Middle frontal gyrus (tissue), 1 donor: Measurements from ENCODE around the gene MBD4.
"Not testable (repeated sequence)": the region's sequence is repeated elsewhere in the genome, so short reads cannot be mapped to it uniquely, and the experiment has no call there.

ENCODE experiments used
- DNase-seq: peaks from one replicate; pipeline ENCODE4 v3.0.0-alpha.2; 2015; ENCODE audit warnings: low spot score; ENCODE audit errors: extremely low spot score

Gene MBD4

DNA sequence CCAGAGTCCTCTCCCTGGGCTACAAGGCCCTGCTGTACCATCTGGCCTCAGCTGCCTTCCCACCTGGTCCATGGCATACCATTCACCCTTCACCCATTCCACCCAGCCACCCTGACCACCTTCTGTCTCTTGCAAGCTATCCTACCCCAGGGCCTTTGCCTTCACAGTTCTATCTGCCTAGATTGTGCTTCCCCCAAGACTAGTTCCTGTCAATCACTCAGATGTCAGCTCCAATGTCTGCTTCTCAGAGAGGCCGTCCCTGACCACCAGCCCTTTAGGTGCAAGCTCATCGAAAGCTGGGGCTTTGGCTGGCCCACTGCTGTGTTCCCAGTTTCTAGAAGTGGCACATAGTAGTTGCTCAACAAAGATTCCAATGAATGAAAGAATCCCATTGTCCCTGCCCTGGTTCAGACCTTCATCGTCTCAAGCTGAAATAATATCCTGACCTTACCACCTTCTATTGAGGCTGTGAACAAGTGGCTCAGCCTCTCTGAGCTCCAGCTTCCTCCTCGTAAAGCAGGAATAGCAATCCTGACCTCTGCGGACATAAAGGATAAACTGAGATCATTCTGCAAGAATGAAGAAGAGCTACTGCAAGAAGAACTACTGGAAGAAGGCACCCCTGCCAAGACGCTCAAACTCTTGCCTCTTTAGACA is 27.1 kb downstream of the MBD4 start:
- no peak for DNase-seq

DNA sequence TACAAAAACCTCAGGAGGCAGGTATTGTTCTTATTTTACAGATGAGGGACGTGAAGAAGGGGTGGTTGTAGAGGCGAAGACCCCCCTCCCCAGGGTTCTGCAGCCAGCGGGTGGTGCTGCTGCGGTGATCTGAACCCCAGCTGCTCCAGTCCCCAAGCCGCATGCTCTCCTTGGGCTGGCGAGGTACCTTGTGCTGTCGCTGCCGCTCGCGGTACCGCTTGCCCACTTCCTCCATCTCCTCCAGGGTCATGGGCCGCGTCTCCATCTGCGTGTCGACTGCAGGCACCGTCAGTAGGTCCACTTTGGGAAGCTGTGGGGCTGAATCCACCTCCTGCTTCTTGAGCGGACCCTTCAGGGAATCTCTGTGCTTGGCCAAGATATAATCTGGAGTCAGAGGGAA is 28.8 kb downstream of the MBD4 start:
- no peak for DNase-seq

DNA sequence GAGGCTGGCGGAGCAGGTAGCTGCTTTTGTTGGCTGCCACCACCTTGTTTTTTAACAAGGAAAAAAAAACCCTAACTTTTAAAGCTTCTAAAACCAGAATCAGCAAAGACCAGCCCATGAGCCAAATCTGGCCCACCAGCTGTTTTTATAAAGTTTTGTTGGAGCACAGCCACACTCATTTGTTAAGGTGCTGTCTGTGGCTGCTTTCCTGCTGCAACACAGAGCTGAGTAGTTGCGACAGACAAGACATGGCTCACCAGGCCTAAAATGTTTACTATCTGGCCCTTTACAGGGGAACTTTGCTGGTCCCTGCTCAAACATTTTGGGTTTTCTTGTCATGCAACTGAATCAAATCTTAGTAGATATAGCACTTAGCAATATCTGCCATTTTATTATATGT is 30.2 kb downstream of the MBD4 start:
- no peak for DNase-seq

DNA sequence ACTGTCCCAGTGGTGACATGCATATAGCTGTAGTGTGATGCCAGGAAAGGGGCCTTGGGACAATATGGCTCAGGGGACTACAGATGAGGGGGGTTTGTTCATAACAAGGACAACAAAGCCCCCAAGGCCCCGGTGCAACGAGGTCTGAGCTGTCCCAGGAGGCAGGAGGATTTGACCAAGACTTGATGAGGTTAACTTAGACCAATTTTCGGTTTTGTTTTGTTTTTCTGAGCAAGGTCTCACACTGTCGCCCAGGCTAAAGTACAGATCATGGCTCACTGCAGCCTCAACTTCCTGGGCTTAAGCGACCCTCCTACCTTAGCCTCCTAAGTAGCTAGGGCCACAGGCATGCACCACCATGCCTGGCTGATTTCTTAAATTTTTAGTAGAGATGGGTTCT is 35.1 kb downstream of the MBD4 start:
- DNase-seq = no peak

DNA sequence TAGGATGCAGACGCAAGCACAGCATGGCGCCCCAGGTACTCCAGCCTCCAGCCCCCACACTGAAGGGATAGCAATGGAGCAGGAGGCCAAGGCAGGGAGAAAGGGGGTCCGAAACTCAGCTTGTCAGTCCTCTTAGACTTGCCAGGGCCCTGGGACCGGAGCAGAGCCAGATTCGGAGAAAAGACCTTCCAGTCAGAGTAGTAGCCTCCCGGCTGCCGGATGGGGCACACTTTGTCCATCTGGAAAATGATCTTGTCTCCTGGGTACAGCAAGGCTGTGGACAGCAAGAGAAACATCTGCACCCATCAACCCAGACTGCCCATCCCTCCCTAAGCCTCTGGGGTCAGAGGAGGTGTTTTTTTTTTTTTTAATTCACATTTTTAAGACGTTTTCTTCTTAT is 35.6 kb downstream of the MBD4 start:
- DNase-seq = no peak

DNA sequence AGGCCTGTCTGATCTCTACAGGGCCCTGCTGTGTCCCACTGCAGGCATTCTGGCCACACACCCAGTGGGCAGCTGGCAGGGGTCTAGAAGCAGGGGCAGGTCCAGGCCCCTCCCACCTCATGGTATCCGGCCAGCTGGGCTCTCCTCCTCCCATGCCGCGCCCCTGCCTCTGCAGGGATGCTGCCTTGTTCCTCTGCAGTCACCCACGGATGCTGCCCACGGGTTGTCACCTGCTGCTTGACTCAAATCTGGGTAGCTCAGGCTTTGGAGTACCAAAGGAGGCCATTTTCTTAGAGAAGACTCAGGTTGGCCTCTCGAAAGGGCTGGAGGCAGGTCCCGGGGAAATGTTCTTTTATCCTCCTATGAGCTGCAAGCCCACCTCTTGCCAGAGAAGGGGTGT is 36.3 kb downstream of the MBD4 start:
- no peak for DNase-seq

DNA sequence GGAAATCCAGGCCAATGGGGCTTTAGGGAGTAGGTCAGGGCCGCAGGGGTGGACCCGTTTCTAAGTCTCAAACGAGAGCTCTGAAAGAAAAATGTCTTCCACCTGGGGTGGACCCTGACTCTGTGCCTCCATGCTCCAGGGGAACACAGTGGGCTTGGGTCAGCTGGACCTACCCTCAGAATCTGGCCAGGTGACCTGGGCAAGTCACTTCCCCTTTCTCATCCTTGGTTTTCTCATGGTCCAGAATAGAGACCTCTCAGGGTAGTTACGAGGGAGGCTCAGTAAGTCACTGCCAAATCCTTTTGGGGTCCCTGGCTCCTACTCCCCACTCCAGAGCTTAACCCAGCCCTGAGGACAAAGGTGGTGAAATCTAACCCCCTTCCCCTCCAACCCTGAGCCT is 37.1 kb downstream of the MBD4 start:
- no peak for DNase-seq

DNA sequence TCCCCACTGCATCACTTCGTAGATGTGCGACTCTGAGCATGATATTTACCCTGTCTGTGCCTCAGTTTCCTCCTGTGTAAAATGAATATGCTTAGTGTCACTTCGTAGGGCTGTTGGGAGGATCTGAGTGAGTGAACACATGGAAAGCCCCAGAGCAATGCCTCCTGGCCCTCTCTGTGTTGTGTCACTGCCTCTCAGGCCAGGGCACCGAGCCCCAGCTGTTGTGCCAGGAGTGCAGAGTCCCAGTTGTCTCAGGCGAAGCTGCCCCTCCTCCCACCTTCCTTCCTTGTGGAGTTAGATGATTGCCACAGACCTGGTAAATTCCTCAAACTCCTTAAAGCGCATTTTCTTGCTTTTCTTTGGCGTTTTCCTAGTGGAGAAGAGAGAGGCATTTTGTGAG is 37.5 kb downstream of the MBD4 start:
- no peak for DNase-seq

DNA sequence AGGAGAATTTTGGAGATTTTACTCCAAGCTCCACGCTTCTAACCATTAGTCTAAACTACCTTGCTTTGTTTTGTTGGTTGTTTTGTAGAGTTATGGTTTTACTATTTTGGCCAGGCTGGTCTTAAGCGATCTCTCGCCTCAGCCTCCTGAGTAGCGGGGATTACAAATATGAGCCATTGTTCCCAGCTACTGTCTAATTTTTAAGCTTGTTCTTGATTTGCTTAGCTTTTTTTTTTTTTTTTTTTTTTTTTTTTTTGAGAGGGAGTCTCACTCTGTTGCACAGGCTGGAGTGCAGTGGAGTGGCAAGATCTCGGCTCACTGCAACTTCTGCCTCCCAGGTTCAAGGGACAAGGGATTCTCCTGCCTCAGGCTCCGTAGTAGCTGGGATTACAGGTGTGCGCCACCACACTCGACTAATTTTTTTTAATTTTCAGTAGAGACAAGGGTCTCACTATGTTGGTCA is 39.8 kb downstream of the MBD4 start:
- DNase-seq = no peak

DNA sequence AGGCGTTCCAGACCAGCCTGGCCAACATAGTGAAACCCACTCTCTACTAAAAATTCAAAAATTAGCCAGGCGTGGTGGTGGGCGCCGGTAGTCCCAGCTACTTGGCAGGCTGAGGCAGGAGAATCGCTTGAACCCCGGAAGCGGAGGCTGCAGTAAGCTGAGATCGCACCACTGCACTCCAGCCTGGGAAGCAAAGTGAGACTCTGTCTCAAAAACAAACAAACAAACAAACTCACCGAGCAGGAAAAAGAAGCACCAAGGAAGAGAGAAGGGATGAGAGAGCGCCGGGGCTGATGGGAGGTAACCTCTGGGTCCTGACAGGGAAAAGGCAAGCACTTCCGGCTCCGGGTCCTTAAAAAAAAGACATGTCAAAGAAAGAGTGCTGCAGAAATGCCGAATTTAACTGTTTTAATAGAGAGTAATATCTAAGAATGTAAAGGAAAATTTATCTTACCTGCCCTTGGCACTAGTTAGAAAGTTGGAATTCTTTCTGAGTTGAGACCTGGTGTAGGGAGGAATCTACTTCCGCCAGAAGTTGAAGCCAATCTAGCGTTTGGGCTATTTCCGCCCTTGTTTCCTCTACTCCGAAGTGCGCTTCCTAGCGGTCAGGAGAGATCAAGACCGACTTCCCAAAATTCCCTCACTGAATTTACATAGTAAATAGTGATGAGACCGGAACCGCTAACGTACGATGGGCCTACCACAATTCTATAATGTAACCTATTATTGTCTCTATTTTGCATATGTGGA is 40.4 kb downstream of the MBD4 start:
- peak; percentile 89 for DNase-seq

DNA sequence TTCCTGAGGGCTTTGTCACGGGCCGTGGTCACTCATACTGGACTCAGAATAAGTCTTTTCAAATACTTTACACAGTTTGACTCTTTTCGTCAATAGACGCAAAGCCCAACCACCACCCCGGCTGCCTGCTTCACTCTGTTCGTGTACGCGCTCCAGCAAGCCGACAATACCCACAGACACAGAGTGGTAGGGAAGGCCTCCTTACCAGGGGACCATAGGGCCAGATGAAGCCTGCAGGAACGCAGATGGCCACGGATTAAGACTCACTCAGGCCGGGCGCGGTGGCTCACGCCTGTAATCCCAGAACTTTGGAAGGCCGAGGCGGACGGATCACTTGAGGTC is 41.0 kb downstream of the MBD4 start:
- no peak for DNase-seq

DNA sequence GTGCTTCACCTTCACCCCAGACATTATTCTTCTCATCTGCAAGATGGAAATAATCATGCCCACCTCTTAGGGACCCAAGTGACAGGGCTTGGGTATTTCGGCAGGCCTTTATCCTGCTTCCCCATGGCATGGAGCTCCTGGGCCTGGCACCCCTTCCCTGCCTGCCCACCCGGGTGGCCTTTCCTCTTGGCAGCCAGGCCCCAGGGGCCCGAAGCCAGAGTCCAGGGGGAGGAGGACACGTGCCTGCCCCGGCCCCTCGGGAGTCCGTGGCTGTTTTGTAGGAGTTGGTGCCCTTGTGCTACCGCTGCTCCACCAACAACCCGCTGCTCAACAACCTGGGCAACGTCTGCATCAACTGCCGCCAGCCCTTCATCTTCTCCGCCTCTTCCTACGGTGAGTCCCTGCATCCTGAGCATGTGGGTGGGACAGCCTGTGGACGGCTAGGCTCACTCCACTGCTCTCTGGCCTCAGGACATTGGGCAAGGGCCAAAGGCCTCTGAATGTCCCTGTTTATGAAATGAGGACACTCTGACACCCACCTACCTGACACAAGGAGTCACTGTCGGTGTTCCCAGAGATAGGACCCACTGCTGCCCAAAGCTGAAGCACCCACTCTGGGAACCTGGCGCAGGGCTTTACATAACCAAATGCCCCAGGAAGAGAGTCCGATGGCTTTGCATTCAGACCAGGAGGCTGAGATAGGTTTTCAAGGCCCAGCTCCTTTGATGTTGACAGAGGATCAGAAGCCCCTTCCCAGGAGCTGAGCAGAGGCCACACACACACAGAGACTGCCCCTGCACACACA is 45.8 kb downstream of the MBD4 start:
- not testable (repeated sequence) for DNase-seq

DNA sequence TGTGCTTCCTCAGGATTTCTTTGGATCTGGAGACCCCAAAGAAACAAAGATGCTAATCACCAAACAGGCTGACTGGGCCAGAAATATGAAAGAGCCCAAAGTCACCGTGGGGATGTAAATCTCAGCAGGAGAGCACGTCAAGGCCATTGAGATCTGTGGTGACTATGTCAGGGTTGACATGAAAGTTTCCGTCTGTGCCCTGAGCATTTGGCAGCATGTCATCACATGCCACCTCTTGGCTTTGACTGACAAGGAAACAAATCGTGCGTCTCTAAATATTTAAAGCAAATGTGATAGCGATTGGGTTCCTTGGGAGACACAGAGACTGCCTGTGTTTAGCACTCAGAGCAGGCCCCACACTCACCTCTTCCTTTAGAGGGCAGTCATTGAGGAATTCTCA is 46.5 kb downstream of the MBD4 start:
- no peak for DNase-seq

DNA sequence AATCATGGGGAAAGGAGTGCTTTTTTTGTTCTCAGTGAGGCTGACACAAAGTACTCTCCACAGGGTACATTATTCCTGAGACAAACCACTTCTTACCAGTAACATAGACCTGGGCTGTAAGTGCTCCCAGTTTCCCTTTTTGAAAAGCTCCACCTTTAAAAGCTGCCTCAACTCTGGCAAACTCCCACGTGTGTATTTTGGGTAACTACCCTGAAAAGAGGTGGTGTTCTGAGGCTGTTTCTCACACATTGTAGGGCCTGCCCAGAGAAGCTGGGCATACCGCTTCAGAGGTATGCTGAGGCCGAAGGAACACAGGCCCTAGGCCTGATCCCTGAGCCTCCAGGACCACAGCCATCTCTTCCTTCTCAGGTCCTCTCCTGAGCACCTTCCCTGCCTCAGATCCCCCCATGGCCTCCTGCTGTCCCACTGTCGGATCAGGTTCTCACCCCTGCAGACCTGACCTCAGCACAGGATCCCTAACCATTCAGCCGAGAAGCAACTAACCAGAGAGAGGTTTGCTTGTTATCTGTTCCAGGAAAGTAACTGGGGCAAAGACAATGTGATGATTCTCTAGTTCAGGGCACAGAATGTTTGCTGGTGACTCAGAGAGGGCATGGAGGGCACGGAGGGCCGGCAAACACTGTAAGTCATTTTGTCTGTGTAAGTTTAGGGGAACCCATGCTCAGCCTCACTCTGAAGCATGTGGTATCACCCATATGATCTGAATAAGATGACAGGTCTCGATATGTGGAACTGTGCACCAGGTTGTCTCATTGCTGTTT is 47.5 kb downstream of the MBD4 start:
- DNase-seq = not testable (repeated sequence)

DNA sequence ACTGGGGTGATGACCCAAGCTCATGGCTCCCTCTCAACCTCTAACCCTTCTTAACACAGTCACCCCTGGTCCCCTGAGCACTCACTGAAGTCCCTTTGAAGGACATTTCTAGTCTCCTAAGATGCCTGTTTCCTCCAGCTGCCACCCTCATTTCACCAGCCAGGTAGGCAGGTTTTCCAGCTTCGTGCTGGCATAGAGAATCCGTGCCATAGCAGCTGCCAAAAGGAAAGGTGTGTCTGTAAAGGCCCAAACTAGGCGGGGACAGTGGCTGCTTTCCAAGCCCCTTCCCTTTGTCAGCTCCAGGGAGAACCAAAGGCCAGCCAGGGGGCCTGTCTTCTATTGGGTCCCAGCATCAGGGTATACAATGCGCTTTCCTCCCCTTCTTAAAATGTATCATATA is 48.2 kb downstream of the MBD4 start:
- DNase-seq = not testable (repeated sequence)

DNA sequence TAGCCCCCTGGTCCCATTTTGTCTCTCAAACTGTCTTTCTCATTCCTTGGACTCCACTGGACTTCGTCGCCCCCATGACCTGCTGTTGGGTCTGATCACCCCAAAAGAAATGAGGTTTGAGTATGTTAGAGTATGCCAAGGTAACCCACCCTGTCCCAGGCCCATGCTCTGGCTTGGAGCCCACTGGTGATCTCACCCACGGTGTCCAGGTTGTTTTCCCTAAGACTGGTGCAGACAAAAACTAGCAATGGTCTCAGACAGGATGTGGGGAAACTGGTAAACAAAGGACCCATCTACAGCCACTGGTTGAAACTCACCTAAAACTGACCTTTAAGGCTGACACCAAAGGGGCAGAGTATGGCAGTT is 50.2 kb downstream of the MBD4 start:
- no peak for DNase-seq

DNA sequence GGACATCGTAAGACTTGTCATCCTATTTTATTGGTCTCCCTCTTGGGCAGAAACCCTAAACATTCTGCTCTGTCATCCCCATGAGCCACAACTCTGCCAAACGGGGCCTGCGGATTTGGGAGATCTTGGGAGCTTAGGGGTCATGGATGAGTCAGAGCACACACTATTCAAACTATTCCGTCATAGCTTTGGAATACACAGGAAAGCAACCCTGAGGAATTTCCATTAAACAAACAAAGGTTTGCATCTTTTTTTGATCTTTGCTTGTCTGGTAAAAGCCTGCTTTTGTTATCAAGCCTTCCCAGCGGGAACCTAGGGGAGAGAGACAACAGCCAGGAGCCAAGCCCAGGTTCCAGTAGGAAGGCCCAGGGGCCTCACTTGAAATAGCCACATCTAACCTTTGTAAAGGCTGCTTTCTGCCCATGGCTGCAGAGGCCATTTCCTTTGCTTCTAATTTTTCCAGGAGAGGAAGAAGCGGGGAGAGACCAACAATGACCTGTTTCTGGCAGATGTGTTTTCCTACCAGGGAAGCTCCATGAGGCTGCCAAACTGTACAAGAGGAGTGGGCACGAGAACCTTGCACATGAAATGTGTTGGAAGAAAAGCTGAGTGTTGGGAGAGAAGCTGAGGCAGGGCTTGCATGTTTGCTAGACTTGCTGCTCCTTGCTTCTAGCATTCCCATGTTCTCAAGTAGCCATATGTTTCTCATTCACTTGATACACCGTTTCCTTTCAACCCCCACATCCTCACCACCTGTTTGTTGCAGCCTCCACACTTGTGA is 50.8 kb downstream of the MBD4 start:
- not testable (repeated sequence) for DNase-seq

DNA sequence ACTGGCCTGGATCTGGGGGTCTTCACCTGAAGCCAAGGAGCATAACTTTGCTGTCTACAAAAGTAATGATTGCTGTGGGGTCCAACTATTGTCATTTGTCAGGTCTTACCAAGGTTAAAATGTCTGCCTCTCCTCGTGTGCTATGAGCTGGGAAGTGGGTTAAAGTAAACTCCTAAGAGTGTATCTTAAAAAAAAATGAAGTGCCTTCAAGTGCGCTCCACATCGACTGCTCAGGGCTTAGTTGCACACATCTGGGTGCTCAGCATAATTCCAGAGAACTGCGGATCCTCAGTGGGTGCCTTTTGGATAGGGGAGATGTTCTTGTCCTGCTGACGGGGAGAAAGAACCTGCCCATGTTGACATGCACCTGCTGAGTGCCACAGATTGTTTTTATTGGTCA is 52.3 kb downstream of the MBD4 start:
- DNase-seq = no peak

DNA sequence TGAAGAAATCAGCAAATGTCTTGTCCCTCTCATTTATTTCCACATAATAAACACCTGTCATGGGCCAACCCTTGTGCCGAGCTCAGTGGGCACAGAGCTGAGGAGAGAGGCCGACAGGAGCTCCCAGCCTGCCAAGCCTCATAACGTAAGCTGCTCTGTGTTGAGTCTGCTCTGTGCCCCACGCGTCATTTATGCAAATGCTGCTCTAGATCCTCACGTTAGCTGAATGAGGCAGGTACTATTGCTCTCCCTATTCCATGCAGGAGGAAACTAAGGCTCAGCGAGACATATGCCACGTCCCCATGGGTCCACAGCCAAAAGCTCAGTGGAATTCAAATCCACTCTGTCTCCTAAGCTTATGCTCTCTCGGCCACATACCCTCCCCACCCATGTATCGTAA is 52.8 kb downstream of the MBD4 start:
- DNase-seq = no peak

DNA sequence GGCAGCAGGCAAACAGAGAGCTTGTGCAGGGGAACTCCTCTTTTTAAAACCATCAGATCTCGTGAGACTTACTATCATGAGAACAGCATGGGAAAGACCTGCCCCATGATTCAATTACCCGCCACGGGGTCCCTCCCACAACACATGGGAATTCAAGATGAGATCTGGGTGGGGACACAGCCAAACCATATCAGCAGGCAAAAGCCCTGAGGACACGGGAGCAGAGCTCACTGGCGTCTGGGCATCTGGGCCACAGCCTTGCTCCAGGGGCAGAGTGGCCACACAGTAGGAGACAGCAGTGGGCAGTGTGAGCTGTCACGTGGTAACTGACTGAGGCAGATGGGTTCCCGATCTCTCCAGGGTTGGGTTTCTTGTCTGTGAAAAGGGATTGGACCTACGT is 54.2 kb downstream of the MBD4 start:
- not testable (repeated sequence) for DNase-seq
